PC-3 (cell line): Measurements from ENCODE around the gene NAALADL1.

Source experiments
- EZH2 ChIP-seq: fragments of 300-600 bp; sonication (generic); IDR thresholded peaks from one replicate; pipeline ENCODE4 v1.6.1; 2017; ENCODE audit warnings: antibody characterized with exemption, mild to moderate bottlenecking, low read length; ENCODE audit not compliant: unreplicated experiment
- EZH2phosphoT487 ChIP-seq: fragments of 300-600 bp; sonication (generic); IDR thresholded peaks from 2 replicates; pipeline ENCODE4 v1.6.1; 2018; ENCODE audit warnings: mild to moderate bottlenecking, antibody characterized with exemption, low read length, borderline replicate concordance

GRCh38 chr11:65014726-65015227 is 43.6 kb downstream of the NAALADL1 start:
- TF ChIP-seq EZH2phosphoT487 (no peak), EZH2 (no peak)
